Activated CD8-positive, alpha-beta T cell treated with anti-CD3 and anti-CD28 coated beads for 36 hours (primary cell): ENCODE measurements around the gene RIPK1. TPM values are rescaled to one million over a fixed set of nuclear protein-coding genes. Genes with fewer than 3 reads are reported as not detected.
"Not testable (repeated sequence)": the region's sequence is repeated elsewhere in the genome, so short reads cannot be mapped to it uniquely, and the experiment has no call there.

Experiments used
- ATAC-seq: fragments of 200-7000 bp; cut with Tn5 transposase; one replicate; pipeline ENCODE4 v1.10.0; 2021; ENCODE audit warnings: mild to moderate bottlenecking, moderate library complexity
- CTCF ChIA-PET: fragments of 350-600 bp; sonication (Branson Sonifier 250); formaldehyde crosslinking; loops from one replicate; lab custom pipeline; 2021; ENCODE audit warnings: antibody characterized with exemption; lab: Charles Lee
- POLR2A ChIA-PET: fragments of 350-600 bp; sonication (Branson Sonifier 250); formaldehyde crosslinking; loops from one replicate; lab custom pipeline; 2021; ENCODE audit warnings: antibody characterized with exemption; lab: Charles Lee
- DNase-seq: peaks from one replicate; pipeline ENCODE4 v3.0.0-alpha.2; 2020
- H3K27ac Mint-ChIP-seq: one replicate; pipeline ENCODE4 v1.8.0; 2021; ENCODE audit warnings: mild to moderate bottlenecking, mixed read lengths
- H3K27me3 Mint-ChIP-seq: one replicate; pipeline ENCODE4 v1.8.0; 2021; ENCODE audit warnings: mixed read lengths
- H3K36me3 Mint-ChIP-seq: one replicate; pipeline ENCODE4 v1.8.0; 2021; ENCODE audit warnings: low read depth, mixed read lengths
- H3K4me1 Mint-ChIP-seq: one replicate; pipeline ENCODE4 v1.8.0; 2021; ENCODE audit warnings: low read depth, mixed read lengths
- H3K4me3 Mint-ChIP-seq: one replicate; pipeline ENCODE4 v1.8.0; 2021; ENCODE audit warnings: mild to moderate bottlenecking, moderate library complexity, mixed read lengths
- H3K9me3 Mint-ChIP-seq: one replicate; pipeline ENCODE4 v1.8.0; 2021; ENCODE audit warnings: mixed read lengths
- intact Hi-C: fragments of 100-400 bp; cut with micrococcal nuclease; formaldehyde crosslinking; loops from one replicate; pipeline ENCODE4 v1.10.0; 2022
- total RNA-seq, 2 experiments: library from RNA; stranded (reverse); gene quantifications; one replicate each; pipeline ENCODE4 v1.2.3, GENCODE V29; 2021
- TF ChIP-seq, protein P1 (sequence below): fragments of 200-600 bp; IDR thresholded peaks from one replicate; pipeline ENCODE4 v1.8.0; 2022; ENCODE audit warnings: antibody characterized with exemption, mild to moderate bottlenecking

RIPK1 gene
- total RNA-seq, 2 experiments from 2014 or later = 8.8 to 9.0 TPM

DNA sequence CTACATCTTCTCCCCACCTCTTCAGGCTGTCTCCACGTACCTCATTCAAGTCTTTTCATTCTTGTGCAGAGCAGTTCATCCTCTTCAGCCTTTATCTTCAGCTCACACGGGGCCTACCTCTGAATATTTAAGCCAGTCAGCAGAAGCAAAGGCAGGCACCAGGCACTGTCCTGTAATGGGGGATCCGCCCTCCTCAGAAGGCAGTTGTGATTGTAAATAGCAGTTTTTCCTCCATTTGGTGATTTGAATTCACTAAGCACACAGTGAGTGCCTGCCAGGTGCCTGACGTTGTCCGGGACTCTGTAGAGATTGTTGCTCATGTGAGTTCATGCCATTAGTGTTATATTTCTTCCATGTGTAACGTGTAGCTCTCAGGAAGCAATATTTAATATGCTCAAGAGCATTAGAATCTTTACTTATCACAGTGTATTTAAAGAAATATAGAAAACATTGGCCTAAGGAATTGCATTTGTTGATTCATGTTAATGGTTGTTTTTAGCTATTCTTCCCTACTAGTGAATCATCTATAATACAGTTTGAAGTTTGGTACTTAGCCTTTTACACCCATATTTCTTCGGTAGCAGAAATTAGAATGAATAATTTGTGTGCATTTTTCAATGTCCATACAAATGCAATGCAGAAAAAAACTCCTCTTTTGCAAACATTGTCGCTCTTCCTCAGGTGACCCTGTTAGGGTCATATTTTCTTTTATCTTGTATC, 68.2 kb downstream of the RIPK1 start:
- Mint-ChIP-seq H3K27me3 (no peaks in the 10 kb centered on the region), H3K36me3 (peaks cover 14% of the 10 kb centered on the region), H3K4me1 (peaks cover 10% of the 10 kb centered on the region), H3K27ac (no peak overlapping the region), H3K9me3 (no peaks in the 10 kb centered on the region), H3K4me3 (no peak overlapping the region)
- DNase-seq (no peak), ATAC-seq (no peak)
- ChIA-PET CTCF (no interaction called here), POLR2A (interaction anchor here (0.6 kb wide), 1 partner anchor 166 kb away, joined by 3 read pairs; no protein-coding TSS in a partner anchor)
- TF ChIP-seq, protein P1, sequence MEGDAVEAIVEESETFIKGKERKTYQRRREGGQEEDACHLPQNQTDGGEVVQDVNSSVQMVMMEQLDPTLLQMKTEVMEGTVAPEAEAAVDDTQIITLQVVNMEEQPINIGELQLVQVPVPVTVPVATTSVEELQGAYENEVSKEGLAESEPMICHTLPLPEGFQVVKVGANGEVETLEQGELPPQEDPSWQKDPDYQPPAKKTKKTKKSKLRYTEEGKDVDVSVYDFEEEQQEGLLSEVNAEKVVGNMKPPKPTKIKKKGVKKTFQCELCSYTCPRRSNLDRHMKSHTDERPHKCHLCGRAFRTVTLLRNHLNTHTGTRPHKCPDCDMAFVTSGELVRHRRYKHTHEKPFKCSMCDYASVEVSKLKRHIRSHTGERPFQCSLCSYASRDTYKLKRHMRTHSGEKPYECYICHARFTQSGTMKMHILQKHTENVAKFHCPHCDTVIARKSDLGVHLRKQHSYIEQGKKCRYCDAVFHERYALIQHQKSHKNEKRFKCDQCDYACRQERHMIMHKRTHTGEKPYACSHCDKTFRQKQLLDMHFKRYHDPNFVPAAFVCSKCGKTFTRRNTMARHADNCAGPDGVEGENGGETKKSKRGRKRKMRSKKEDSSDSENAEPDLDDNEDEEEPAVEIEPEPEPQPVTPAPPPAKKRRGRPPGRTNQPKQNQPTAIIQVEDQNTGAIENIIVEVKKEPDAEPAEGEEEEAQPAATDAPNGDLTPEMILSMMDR = no peak
- intact Hi-C loops = no loop called here

GRCh38 chr6:3137057-3137777, 68.9 kb downstream of the RIPK1 start:
- ATAC-seq (no peak), DNase-seq (no peak)
- Mint-ChIP-seq H3K36me3 (peaks cover 14% of the 10 kb centered on the region), H3K9me3 (no peaks in the 10 kb centered on the region), H3K4me3 (no peak overlapping the region), H3K27me3 (no peaks in the 10 kb centered on the region), H3K4me1 (peaks cover 10% of the 10 kb centered on the region), H3K27ac (no peak overlapping the region)
- TF ChIP-seq, protein P1 = no peak
- ChIA-PET POLR2A (interaction anchor here (0.6 kb wide), 1 partner anchor 166 kb away, joined by 3 read pairs; no protein-coding TSS in a partner anchor), CTCF (no interaction called here)
- intact Hi-C loops = no loop called here

DNA sequence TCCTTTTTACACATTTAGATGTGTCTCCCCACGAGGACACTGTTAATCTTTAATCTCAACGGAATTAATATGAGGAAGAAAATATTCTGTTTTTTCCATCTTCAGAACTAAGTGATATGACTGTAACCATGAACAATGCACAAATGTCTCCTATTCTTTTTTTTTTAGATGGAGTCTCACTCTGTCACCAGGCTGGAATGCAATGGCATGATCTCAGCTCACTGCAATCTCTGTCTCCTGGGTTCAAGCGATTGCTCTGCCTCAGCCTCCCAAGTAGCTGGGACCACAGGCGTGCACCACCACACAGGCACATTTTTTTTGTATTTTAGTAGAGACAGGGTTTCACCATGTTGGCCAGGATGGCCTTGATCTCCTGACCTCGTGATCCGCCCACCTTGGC, 69.6 kb downstream of the RIPK1 start:
- DNase-seq, H3K4me3 Mint-ChIP-seq, intact Hi-C loops, H3K4me1 Mint-ChIP-seq, H3K9me3 Mint-ChIP-seq, H3K27ac Mint-ChIP-seq, POLR2A ChIA-PET, ATAC-seq, H3K27me3 Mint-ChIP-seq: not testable (repeated sequence)
- CTCF ChIA-PET = interaction anchor here (1.0 kb wide), 1 partner anchor 12 kb away, joined by 3 read pairs; no protein-coding TSS in a partner anchor
- peaks cover 14% of the 10 kb centered on the region for H3K36me3 Mint-ChIP-seq

GRCh38 chr6:3138341-3138740, 70.0 kb downstream of the RIPK1 start:
- DNase-seq (no peak), ATAC-seq (no peak)
- peaks cover 10% of the 10 kb centered on the region for H3K4me1 Mint-ChIP-seq
- H3K4me3 Mint-ChIP-seq = no peak overlapping the region
- ChIA-PET CTCF (interaction anchor here (1.0 kb wide), 1 partner anchor 13 kb away, joined by 3 read pairs; no protein-coding TSS in a partner anchor), POLR2A (no interaction called here)
- TF ChIP-seq, protein P1 = no peak
- H3K9me3 Mint-ChIP-seq = no peaks in the 10 kb centered on the region
- intact Hi-C loops = no loop called here
- H3K27me3 Mint-ChIP-seq = no peaks in the 10 kb centered on the region
- peaks cover 14% of the 10 kb centered on the region for H3K36me3 Mint-ChIP-seq
- H3K27ac Mint-ChIP-seq = no peak overlapping the region

GRCh38 chr6:3139090-3139903, 71.0 kb downstream of the RIPK1 start:
- POLR2A ChIA-PET = no interaction called here
- no peak for DNase-seq
- peaks cover 14% of the 10 kb centered on the region for H3K36me3 Mint-ChIP-seq
- TF ChIP-seq, protein P1 = no peak
- peaks cover 10% of the 10 kb centered on the region for H3K4me1 Mint-ChIP-seq
- intact Hi-C loops = no loop called here
- H3K27ac Mint-ChIP-seq = no peak overlapping the region
- CTCF ChIA-PET = interaction anchor here (1.3 to 1.5 kb wide), 2 partner anchors 9 to 112 kb away, joined by 3 to 6 read pairs; no protein-coding TSS in a partner anchor
- no peaks in the 10 kb centered on the region for H3K27me3 Mint-ChIP-seq
- H3K4me3 Mint-ChIP-seq = no peak overlapping the region
- no peak for ATAC-seq
- H3K9me3 Mint-ChIP-seq = no peaks in the 10 kb centered on the region
